ENCODE results near the gene TTLL5.

The TTLL5 gene

DNA sequence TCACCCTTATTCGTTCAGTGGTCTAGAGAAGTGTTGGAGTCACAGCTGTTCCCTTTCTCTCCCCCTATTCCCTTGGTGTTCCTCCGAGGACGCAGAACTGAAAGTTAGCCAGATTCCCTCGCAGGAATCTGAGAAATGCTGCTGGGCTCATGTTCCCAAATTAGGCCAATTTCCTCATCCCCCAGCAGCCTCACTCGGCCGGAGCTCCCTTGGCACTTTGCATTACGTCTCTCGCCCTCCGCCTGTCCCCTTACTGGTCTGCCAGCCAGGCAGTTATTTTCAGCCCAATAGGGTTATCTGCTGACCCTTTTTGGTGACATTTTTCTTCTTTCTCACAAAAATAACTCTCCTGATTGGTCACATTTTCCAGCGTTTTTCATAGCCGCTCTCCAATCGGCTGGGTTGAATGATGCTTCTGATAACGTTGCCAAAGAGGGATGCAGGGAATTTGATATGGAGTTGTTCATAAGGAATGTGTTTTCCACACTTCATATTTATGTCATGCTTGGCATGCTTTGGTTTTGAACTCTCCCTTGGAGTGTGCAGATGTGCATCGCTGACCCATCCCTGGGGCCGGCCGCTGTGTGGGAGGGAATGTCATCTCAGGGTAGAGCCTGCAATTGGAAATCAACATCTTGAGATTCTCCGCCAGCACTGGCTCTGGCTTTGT lies 334.5 kb downstream of the TTLL5 start:
- in situ Hi-C loops (cut with HindIII; ENCODE audit: low pct_ligation_motif_present, low sequenced_read_pairs), result no loop called here
- Histone ChIP-seq H3K36me3 (replicated peaks) (peaks cover 7% of the 10 kb centered on the region), H3K4me3 (ENCODE audit: low read depth, low read length) (no peak overlapping the region), H3K27me3 (replicated peaks) (no peaks in the 10 kb centered on the region), H3K27ac (peak overlapping the region; percentile 38)
- peak; percentile 59 for DNase-seq
- TF ChIP-seq, protein P1, sequence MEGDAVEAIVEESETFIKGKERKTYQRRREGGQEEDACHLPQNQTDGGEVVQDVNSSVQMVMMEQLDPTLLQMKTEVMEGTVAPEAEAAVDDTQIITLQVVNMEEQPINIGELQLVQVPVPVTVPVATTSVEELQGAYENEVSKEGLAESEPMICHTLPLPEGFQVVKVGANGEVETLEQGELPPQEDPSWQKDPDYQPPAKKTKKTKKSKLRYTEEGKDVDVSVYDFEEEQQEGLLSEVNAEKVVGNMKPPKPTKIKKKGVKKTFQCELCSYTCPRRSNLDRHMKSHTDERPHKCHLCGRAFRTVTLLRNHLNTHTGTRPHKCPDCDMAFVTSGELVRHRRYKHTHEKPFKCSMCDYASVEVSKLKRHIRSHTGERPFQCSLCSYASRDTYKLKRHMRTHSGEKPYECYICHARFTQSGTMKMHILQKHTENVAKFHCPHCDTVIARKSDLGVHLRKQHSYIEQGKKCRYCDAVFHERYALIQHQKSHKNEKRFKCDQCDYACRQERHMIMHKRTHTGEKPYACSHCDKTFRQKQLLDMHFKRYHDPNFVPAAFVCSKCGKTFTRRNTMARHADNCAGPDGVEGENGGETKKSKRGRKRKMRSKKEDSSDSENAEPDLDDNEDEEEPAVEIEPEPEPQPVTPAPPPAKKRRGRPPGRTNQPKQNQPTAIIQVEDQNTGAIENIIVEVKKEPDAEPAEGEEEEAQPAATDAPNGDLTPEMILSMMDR (IDR thresholded peaks at IDR 0.05; ENCODE audit: low read depth, low read length, missing control alignments), result no peak

DNA sequence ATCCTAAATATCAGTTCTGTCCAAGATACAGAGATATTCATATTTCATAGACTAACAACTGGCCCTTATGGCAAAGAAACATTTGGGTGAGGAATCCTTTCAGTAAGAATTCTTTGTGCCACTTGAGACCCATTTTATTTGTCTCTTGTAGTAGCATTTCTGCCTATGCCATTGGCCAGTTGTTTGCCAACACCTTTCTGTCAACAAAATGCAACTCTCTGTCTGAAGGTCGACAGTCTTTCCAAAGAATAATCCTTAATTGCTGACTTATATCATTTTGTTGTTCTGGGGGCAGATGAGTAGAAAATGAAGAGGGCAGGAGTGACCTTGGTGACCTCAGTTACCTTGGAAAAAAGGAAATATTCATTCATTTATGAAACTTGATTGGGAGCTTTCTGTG lies 335.4 kb downstream of the TTLL5 start:
- Histone ChIP-seq H3K36me3 (replicated peaks) (peaks cover 10% of the 10 kb centered on the region), H3K4me3 (ENCODE audit: low read depth, low read length) (no peak overlapping the region), H3K27ac (no peak overlapping the region), H3K27me3 (replicated peaks) (no peaks in the 10 kb centered on the region)
- in situ Hi-C loops (cut with HindIII; ENCODE audit: low pct_ligation_motif_present, low sequenced_read_pairs), result no loop called here
- no peak for DNase-seq
- TF ChIP-seq, protein P1 (IDR thresholded peaks at IDR 0.05; ENCODE audit: low read depth, low read length, missing control alignments), result no peak

DNA sequence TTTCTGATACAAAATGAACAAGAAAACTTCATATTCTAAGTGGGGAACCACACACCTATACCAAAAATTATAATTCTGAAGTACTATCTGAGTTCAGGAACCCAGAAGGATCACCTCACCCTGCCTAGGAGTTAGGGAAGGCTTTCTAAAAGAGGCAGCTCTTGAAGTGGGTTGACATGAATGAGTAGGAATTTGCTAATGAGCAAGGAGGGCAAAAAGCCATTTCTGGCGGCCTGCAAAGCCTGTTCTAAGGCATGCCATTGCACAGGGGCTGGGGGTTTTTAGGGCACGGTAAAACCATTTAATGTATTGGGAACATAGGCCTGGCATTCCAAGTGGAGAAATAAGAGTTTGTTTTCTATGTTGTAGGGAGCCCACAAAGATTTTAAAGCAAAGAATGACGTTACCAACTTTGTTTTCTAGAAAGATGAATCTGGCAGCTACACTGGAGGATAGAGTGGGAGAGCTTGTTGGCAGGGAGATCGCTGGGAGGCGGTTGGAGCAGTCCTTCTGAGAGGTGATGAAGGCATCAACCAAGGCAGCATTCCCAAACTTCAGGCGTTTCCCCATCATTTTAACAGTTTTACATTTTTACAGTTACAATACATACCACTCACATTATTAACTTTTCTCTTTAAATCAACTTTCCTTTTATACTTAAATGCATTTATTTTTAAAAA lies 338.6 kb downstream of the TTLL5 start:
- H3K4me3 ChIP-seq (ENCODE audit: low read depth, low read length), result no peak overlapping the region
- in situ Hi-C loops (cut with HindIII; ENCODE audit: low pct_ligation_motif_present, low sequenced_read_pairs), result no loop called here
- H3K27ac ChIP-seq, result no peak overlapping the region
- no peaks in the 10 kb centered on the region for H3K27me3 ChIP-seq (replicated peaks)
- DNase-seq, result no peak
- TF ChIP-seq, protein P1 (IDR thresholded peaks at IDR 0.05; ENCODE audit: low read depth, low read length, missing control alignments), result no peak
- peaks cover 14% of the 10 kb centered on the region for H3K36me3 ChIP-seq (replicated peaks)

DNA sequence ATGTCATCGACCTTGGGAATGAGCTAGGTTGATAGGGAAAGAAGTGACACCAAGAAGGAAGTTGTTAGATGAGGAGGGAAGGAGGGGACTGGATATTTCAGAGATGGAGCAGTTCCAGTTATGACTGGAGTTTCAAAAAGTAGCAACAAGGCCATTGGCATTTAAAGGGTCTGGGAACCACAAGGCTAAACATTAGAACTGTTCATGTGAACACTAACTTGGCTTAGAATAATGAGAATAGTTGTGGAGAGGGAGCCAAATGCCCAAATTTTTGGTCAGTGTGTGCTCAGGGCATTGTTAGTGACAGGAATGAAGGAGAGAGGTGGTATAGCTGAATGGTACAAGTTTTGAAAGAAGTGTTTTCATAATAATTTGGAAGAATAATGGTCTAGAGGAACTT lies 341.3 kb downstream of the TTLL5 start:
- TF ChIP-seq, protein P1 (IDR thresholded peaks at IDR 0.05; ENCODE audit: low read depth, low read length, missing control alignments), result no peak
- no peaks in the 10 kb centered on the region for H3K27me3 ChIP-seq (replicated peaks)
- in situ Hi-C loops (cut with HindIII; ENCODE audit: low pct_ligation_motif_present, low sequenced_read_pairs), result no loop called here
- peaks cover 16% of the 10 kb centered on the region for H3K36me3 ChIP-seq (replicated peaks)
- no peak for DNase-seq
- no peak overlapping the region for H3K27ac ChIP-seq
- H3K4me3 ChIP-seq (ENCODE audit: low read depth, low read length), result no peak overlapping the region

Data from brain microvascular endothelial cell (primary cell).